K562 (cell line): ENCODE results near the gene ANKRD11. TPM values are rescaled to one million over a fixed set of nuclear protein-coding genes. Genes with fewer than 3 reads are reported as not detected.

Experiments
- ATAC-seq: fragments of 200-7000 bp; cut with Tn5 transposase; 3 replicates; pipeline ENCODE4 v1.9.1; 2020; ENCODE audit warnings: moderate library complexity
- BruUV-seq: library from RNA; stranded (reverse); fragments of 400-500 nt; replicated peaks from 2 replicates; lab custom pipeline; 2021; lab: Mats Ljungman, UMichigan
- CTCF ChIA-PET: fragments of 300-600 bp; formaldehyde crosslinking; extraction: SDS; loops from one replicate; lab custom pipeline; 2021; ENCODE audit warnings: low intra/inter-chr PET ratio; lab: Yijun Ruan, JAX
- POLR2A ChIA-PET: fragments of 300-600, 350-650 bp; sonication (Branson Sonifier 250); formaldehyde crosslinking; extraction: SDS; loops from one replicate; lab custom pipeline; 2021; ENCODE audit warnings: antibody characterized with exemption, inconsistent platforms; lab: Yijun Ruan, JAX
- DNase-seq, 4 experiments: peaks; one replicate each; pipeline versions ENCODE4 v3.0.0 to v3.0.0-alpha.2; 2011 to 2018; ENCODE audit warnings: low spot score in 3 of 4, mixed read lengths in 3 of 4; ENCODE audit errors: extremely low read depth in 1 of 4
- FAIRE-seq: peaks from 2 replicates; lab custom pipeline; 2011; peaks lifted over from hg19 to GRCh38; lab: Jason Lieb, UNC
- H2AFZ ChIP-seq: 2 replicates; pipeline ENCODE4 v1.6.0; 2011; ENCODE audit warnings: low read depth, low read length, control low read depth, inconsistent platforms
- H3K27ac ChIP-seq: fragments of 200-600 bp; 3 replicates; pipeline ENCODE4 v1.8.0; 2011; ENCODE audit warnings: low read depth, mild to moderate bottlenecking, control low read depth, inconsistent platforms, low read length, moderate library complexity, mixed read lengths; ENCODE audit errors: extremely low read depth
- H3K27me3 ChIP-seq, 2 experiments: fragments of 300-600 bp in 1 of 2; 2 replicates in 1 of 2; 3 replicates in 1 of 2; pipeline versions ENCODE4 v1.6.0 to v1.8.0; 2011; ENCODE audit warnings: inconsistent platforms in 2 of 2, low read length in 2 of 2, mild to moderate bottlenecking in 1 of 2, mixed read lengths in 1 of 2, moderate library complexity in 1 of 2; ENCODE audit not compliant: control insufficient read depth in 2 of 2, insufficient read depth in 2 of 2
- H3K36me3 ChIP-seq: fragments of 300-600 bp; 3 replicates; pipeline ENCODE4 v1.8.0; 2011; ENCODE audit warnings: mild to moderate bottlenecking, low read length, inconsistent platforms; ENCODE audit not compliant: control insufficient read depth, insufficient read depth
- H3K4me1 ChIP-seq, 2 experiments: fragments of 200-600 bp in 1 of 2; replicated peaks in 1 of 2; 2 replicates in 1 of 2; 3 replicates in 1 of 2; pipeline versions ENCODE4 v1.5.1 to v1.8.0; 2011; ENCODE audit warnings: inconsistent platforms in 2 of 2, low read length in 2 of 2, mild to moderate bottlenecking in 1 of 2, mixed read lengths in 1 of 2, moderate library complexity in 1 of 2; ENCODE audit not compliant: control insufficient read depth in 2 of 2, insufficient read depth in 2 of 2
- H3K4me2 ChIP-seq: 2 replicates; pipeline ENCODE4 v1.6.1; 2011; ENCODE audit warnings: low read length, control low read depth, inconsistent platforms, mixed read lengths; ENCODE audit not compliant: insufficient read depth
- H3K4me3 ChIP-seq: fragments of 200-600 bp; sonication (generic), shearing (Covaris generic); 2 replicates; pipeline ENCODE4 v1.5.1; 2016; ENCODE audit warnings: control low read depth, inconsistent platforms
- H3K79me2 ChIP-seq: fragments of 200-600 bp; 3 replicates; pipeline ENCODE4 v1.8.0; 2011; ENCODE audit warnings: low read length, inconsistent platforms; ENCODE audit not compliant: control insufficient read depth, insufficient read depth
- H3K9ac ChIP-seq, 2 experiments: 2 replicates each; pipeline versions ENCODE4 v1.6.0 to v1.6.1; 2011; ENCODE audit warnings: low read depth in 2 of 2, low read length in 2 of 2, control low read depth in 1 of 2, inconsistent platforms in 1 of 2, mild to moderate bottlenecking in 1 of 2, mixed read lengths in 1 of 2; ENCODE audit not compliant: insufficient read depth in 1 of 2
- H3K9me1 ChIP-seq: one replicate; pipeline ENCODE4 v1.6.0; 2011; ENCODE audit warnings: inconsistent platforms, mild to moderate bottlenecking, low read length, moderate library complexity; ENCODE audit not compliant: control insufficient read depth, insufficient read depth
- H3K9me3 ChIP-seq: replicated peaks from 2 replicates; pipeline ENCODE4 v1.5.1; 2011; ENCODE audit warnings: low read depth, low read length, inconsistent platforms; ENCODE audit not compliant: control insufficient read depth, insufficient read depth
- H4K20me1 ChIP-seq: replicated peaks from 2 replicates; pipeline ENCODE4 v1.6.1; 2011; ENCODE audit warnings: low read length, inconsistent platforms, mixed read lengths; ENCODE audit not compliant: control insufficient read depth, insufficient read depth
- FIP1L1 ChIP-seq: fragments of 200-400 bp; formaldehyde crosslinking; IDR thresholded peaks from 2 replicates; pipeline ENCODE4 v1.6.1; 2018; ENCODE audit warnings: mild to moderate bottlenecking, low read depth, low read length; ENCODE audit not compliant: poor library complexity, severe bottlenecking
- KAT7 ChIP-seq: sonication (generic); formaldehyde crosslinking; IDR thresholded peaks from 2 replicates; pipeline ENCODE4 v1.8.0; 2022; ENCODE audit warnings: missing genetic modification reagents, mild to moderate bottlenecking, borderline replicate concordance
- POLR2AphosphoS2 ChIP-seq: IDR thresholded peaks from 2 replicates; pipeline ENCODE4 v1.6.1; 2012; ENCODE audit warnings: low read length, improper control_type of control experiment
- POLR2G ChIP-seq: fragments of 200-400 bp; formaldehyde crosslinking; IDR thresholded peaks from 2 replicates; pipeline ENCODE4 v1.6.1; 2017; ENCODE audit warnings: low read depth, mild to moderate bottlenecking, antibody characterized with exemption, low read length, moderate library complexity
- RAD21 ChIP-seq, 2 experiments: fragments of 250-450 bp in 1 of 2; fragments of 450-650 bp in 1 of 2; sonication (Bioruptor Pico) in 1 of 2; formaldehyde crosslinking in 1 of 2; IDR thresholded peaks in 1 of 2; conservative IDR thresholded peaks in 1 of 2; 2 replicates each; pipeline versions ENCODE4 v1.4.0 to v1.8.0; 2020 to 2022; ENCODE audit warnings: mild to moderate bottlenecking in 2 of 2, moderate library complexity in 1 of 2
- RBM22 ChIP-seq: fragments of 200-400 bp; formaldehyde crosslinking; IDR thresholded peaks from 2 replicates; pipeline ENCODE4 v1.6.1; 2018; ENCODE audit warnings: low read length, low read depth; ENCODE audit not compliant: poor library complexity, severe bottlenecking
- SUPT5H ChIP-seq: fragments of 450-650 bp; IDR thresholded peaks from 2 replicates; pipeline ENCODE4 v1.6.1; 2016
- ZBTB33 ChIP-seq: sonication (generic); formaldehyde crosslinking; IDR thresholded peaks from 2 replicates; pipeline ENCODE4 v1.8.1; 2023; ENCODE audit warnings: mild to moderate bottlenecking, missing genetic modification reagents
- ZKSCAN1 ChIP-seq: fragments of 150-350 bp; IDR thresholded peaks from 2 replicates; pipeline ENCODE4 v1.6.1; 2016; ENCODE audit warnings: low read depth, low read length
- ZNF197 ChIP-seq: fragments of 200-800 bp; sonication (Bioruptor generic); IDR thresholded peaks from 2 replicates; pipeline ENCODE4 v1.6.1; 2016; ENCODE audit warnings: low read depth, missing genetic modification characterization, missing compliant biosample characterization
- ZNF347 ChIP-seq: fragments of 450-650 bp; formaldehyde crosslinking; IDR thresholded peaks from 2 replicates; pipeline ENCODE4 v1.4.0; 2020; ENCODE audit warnings: low read depth, mild to moderate bottlenecking, moderate library complexity
- ZNF395 ChIP-seq: fragments of 200-800 bp; sonication (Bioruptor generic); IDR thresholded peaks from 2 replicates; pipeline ENCODE4 v1.6.1; 2017; ENCODE audit warnings: missing genetic modification characterization, missing compliant biosample characterization
- WGBS: fragments of 100-300 bp; shearing (Covaris generic); methylation state at CpG from one replicate; pipeline ENCODE4 v1.1.6; 2016; ENCODE audit warnings: low coverage, mixed read lengths; ENCODE audit not compliant: insufficient coverage; ENCODE audit errors: missing lambda C conversion rate; 5-methylcytosine and 5-hydroxymethylcytosine counted together
- in situ Hi-C: fragments of 300-500 bp; cut with MboI; formaldehyde crosslinking; loops from 4 replicates; pipeline ENCODE4 v1.15.0; 2018; ENCODE audit warnings: inconsistent platforms, mixed read lengths
- intact Hi-C: fragments of 100-400 bp; cut with micrococcal nuclease; formaldehyde crosslinking; loops from 2 replicates; pipeline ENCODE4 v1.14.2; 2022
- polyA plus RNA-seq, 8 experiments: library from polyadenylated mRNA; depleted of rRNA in 4 of 8; stranded (reverse) in 5 of 8; unstranded in 3 of 8; fragments of >200 nt; fragmentation: Nextera tagmentation in 2 of 8; fragmentation: Illumina TruSeq in 1 of 8; extraction: Ambion mirVana in 2 of 8; extraction: Trizol in 1 of 8; gene quantifications; 2 replicates each; pipeline versions ENCODE4 v1.2.1 to v1.2.3, GENCODE V29; 2011 to 2014; ENCODE audit warnings: inconsistent platforms in 1 of 8, missing spikeins in 1 of 8
- total RNA-seq, 7 experiments: library from RNA; depleted of rRNA in 6 of 7; stranded (reverse); fragments of >200 nt in 6 of 7; fragmentation: Illumina TruSeq in 2 of 7; extraction: Trizol in 2 of 7; gene quantifications; 2 replicates each; pipeline versions ENCODE4 v1.2.1 to v1.2.3, GENCODE V29; 2011 to 2021; ENCODE audit warnings: low replicate concordance in 1 of 7

Gene ANKRD11
- total and polyA plus RNA-seq, 9 of the 15 experiments (the other 6 are each of a cell fraction or from before 2014, with no cell fraction given): 4.7 to 126 (median 31.7) TPM

GRCh38 chr16:89278441-89279240 lies 211.7 kb downstream of the ANKRD11 start (continued):
- TF ChIP-seq ZNF395 (CRISPR knock-in tag): no peak
- TF ChIP-seq RAD21 (CRISPR knock-in tag; conservative IDR thresholded peaks at IDR 0.05 in 1 of 2, IDR thresholded peaks at IDR 0.05 in 1 of 2): no peak
- no peak for TF ChIP-seq KAT7 (CRISPR knock-in tag)
- no peak for TF ChIP-seq ZKSCAN1
- TF ChIP-seq SUPT5H: 0 out of 2 replicates have a peak, but pooled peaks have one; percentile 50

- Histone ChIP-seq H3K9me3 (no peaks in the 10 kb centered on the region; the same call in 1 of the 2 replicates), H3K79me2 (no peaks in the 10 kb centered on the region; the same call in 2 of the 3 replicates), H3K27ac (no peak overlapping the region), H3K36me3 (peaks cover 89% of the 10 kb centered on the region; the same call in 2 of the 3 replicates), H3K9me1 (peaks cover 3% of the 10 kb centered on the region), H4K20me1 (no peaks in the 10 kb centered on the region), H3K4me1 (peaks cover 0 to 26% of the 10 kb centered on the region in 2 experiments; a peak in 1 of 5 replicates), H2AFZ (no peak overlapping the region), H3K9ac (peak overlapping the region in 1 of 2 experiments; percentile 27; a peak in 1 of 4 replicates), H3K4me2 (no peak overlapping the region), H3K4me3 (no peak overlapping the region), H3K27me3 (no peaks in the 10 kb centered on the region)
- FAIRE-seq: no peak
- intact Hi-C loops (no loop called here), in situ Hi-C loops (no loop called here)
- WGBS: 89% methylated on average over 22 of the region's 33 CpGs
- ATAC-seq: no peak; the same call in 2 of the 3 replicates
- DNase-seq: no peak
- TF ChIP-seq POLR2G (peak; percentile 72), ZNF197 (CRISPR knock-in tag) (no peak), POLR2AphosphoS2 (peak; percentile 34; the same call in 1 of the 2 replicates), ZNF347 (no peak), ZBTB33 (CRISPR knock-in tag) (peak; percentile 75; the same call in 1 of the 2 replicates), FIP1L1 (peak; percentile 49), RBM22 (peak; percentile 95)
- BruUV-seq: no TSS peak
- ChIA-PET CTCF (no interaction called here), POLR2A (interaction anchor here (1.0 to 2.4 kb wide), 2 partner anchors 13 to 16 kb away, joined by 4 to 8 read pairs; no protein-coding TSS in a partner anchor)
Observed at GRCh38 chr16:89277641-89278341, 212.6 kb downstream of the ANKRD11 start.
